ENCODE results near the gene PUM2. TPM values are rescaled to one million over a fixed set of nuclear protein-coding genes. Genes with fewer than 3 reads are reported as not detected.

The PUM2 gene
- polyA plus RNA-seq, 1 experiment, result 39.7 TPM

GRCh38 chr2:20330192-20330591, 20.5 kb downstream of the PUM2 start:
- Histone ChIP-seq H3K36me3 (ENCODE audit: control insufficient read depth, insufficient read depth, low read length) (no peaks in the 10 kb centered on the region), H3K4me3 (ENCODE audit: low read depth, low read length) (no peak overlapping the region), H3K27me3 (ENCODE audit: control insufficient read depth, insufficient read depth, low read length) (no peaks in the 10 kb centered on the region)
- ChIA-PET CTCF (interaction anchor here (1.1 kb wide), 1 partner anchor 19 kb away, joined by 4 read pairs; no protein-coding TSS in a partner anchor), POLR2A (no interaction called here)
- DNase-seq (ENCODE audit: low read depth), result no peak
- no peak for TF ChIP-seq CTCF (IDR thresholded peaks at IDR 0.05; ENCODE audit: insufficient read depth, low read depth, low read length)

- POLR2A ChIA-PET, result no interaction called here
- CTCF ChIA-PET, result interaction anchor here (0.6 to 2.1 kb wide), 11 partner anchors 10 to 193 kb away, joined by 3 to 13 read pairs (median 4); no protein-coding TSS in a partner anchor
Measured at GRCh38 chr2:20327370-20327769, 23.3 kb downstream of the PUM2 start.

GRCh38 chr2:20326163-20326780, 24.4 kb downstream of the PUM2 start:
- H3K36me3 ChIP-seq (ENCODE audit: control insufficient read depth, insufficient read depth, low read length), result peaks cover 2% of the 10 kb centered on the region
- no peak for DNase-seq (ENCODE audit: low read depth)
- no peak overlapping the region for H3K4me3 ChIP-seq (ENCODE audit: low read depth, low read length)
- no peaks in the 10 kb centered on the region for H3K27me3 ChIP-seq (ENCODE audit: control insufficient read depth, insufficient read depth, low read length)
- ChIA-PET POLR2A (no interaction called here), CTCF (interaction anchor here (0.6 to 2.3 kb wide), 23 partner anchors 9 to 337 kb away, joined by 3 to 29 read pairs (median 4); partner anchors contain the start of genes SDC1 and WDR35)
- TF ChIP-seq CTCF (IDR thresholded peaks at IDR 0.05; ENCODE audit: insufficient read depth, low read depth, low read length), result peak; percentile 92

More at GRCh38 chr2:20327370-20327769, 23.3 kb downstream of the PUM2 start:
- no peak for DNase-seq (ENCODE audit: low read depth)
- H3K27me3 ChIP-seq (ENCODE audit: control insufficient read depth, insufficient read depth, low read length), result no peaks in the 10 kb centered on the region
- no peak for TF ChIP-seq CTCF (IDR thresholded peaks at IDR 0.05; ENCODE audit: insufficient read depth, low read depth, low read length)
- no peak overlapping the region for H3K4me3 ChIP-seq (ENCODE audit: low read depth, low read length)
- peaks cover 2% of the 10 kb centered on the region for H3K36me3 ChIP-seq (ENCODE audit: control insufficient read depth, insufficient read depth, low read length)

GRCh38 chr2:20322527-20323300, 27.9 kb downstream of the PUM2 start:
- POLR2A ChIA-PET, result no interaction called here

More at GRCh38 chr2:20322527-20323300, 27.9 kb downstream of the PUM2 start:
- CTCF ChIA-PET, result interaction anchor here (0.8 kb wide), 2 partner anchors 11 to 15 kb away, joined by 3 read pairs; no protein-coding TSS in a partner anchor
- no peak for DNase-seq (ENCODE audit: low read depth)
- Histone ChIP-seq H3K4me3 (ENCODE audit: low read depth, low read length) (no peak overlapping the region), H3K36me3 (ENCODE audit: control insufficient read depth, insufficient read depth, low read length) (peaks cover 4% of the 10 kb centered on the region), H3K27me3 (ENCODE audit: control insufficient read depth, insufficient read depth, low read length) (no peaks in the 10 kb centered on the region)
- no peak for TF ChIP-seq CTCF (IDR thresholded peaks at IDR 0.05; ENCODE audit: insufficient read depth, low read depth, low read length)
